HEK293T (cell line): ENCODE results near the gene DISP3.

Source experiments
- BHLHE40 ChIP-seq: fragments of 450-650 bp; IDR thresholded peaks from 2 replicates; pipeline ENCODE4 v1.6.1; 2016; ENCODE audit warnings: mild to moderate bottlenecking, moderate library complexity, borderline replicate concordance
- HDGF ChIP-seq: fragments of 450-650 bp; IDR thresholded peaks from 2 replicates; pipeline ENCODE4 v1.6.1; 2017; ENCODE audit warnings: antibody characterized with exemption, borderline replicate concordance
- SUZ12 ChIP-seq: fragments of 450-650 bp; IDR thresholded peaks from 2 replicates; pipeline ENCODE4 v1.6.1; 2016; ENCODE audit warnings: mild to moderate bottlenecking

DNA sequence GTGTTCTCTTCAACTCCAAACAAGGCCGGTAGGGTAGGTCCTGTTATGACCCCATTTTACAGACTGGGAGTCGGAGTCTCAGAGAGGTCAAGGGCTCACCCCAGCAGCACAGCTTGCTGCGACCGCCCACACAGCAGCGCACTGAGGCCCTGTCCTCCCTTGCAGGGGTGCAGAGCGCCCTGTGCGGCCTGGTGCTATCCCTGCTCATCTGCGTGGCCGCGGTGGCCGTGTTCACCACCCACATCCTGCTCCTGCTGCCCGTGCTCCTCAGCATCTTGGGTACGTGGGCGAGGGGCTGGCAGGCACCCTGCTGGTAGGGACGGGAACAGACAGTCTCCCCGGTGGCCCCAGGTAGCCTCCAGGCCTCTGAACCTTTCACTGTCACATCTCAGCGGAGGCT, 55.9 kb downstream of the DISP3 start:
- TF ChIP-seq BHLHE40 = no peak
- TF ChIP-seq HDGF = no peak
- TF ChIP-seq SUZ12 = no peak
